A673 (cell line): ENCODE measurements around the gene MED22. TPM values are rescaled to one million over a fixed set of nuclear protein-coding genes. Genes with fewer than 3 reads are reported as not detected.
A peak's percentile ranks its signal among the peaks of the same experiment; 100 is the strongest.

ENCODE experiments used
- BruUV-seq: library from RNA; stranded (reverse); fragments of 400-500 nt; replicated peaks from 2 replicates; lab custom pipeline; 2021; lab: Mats Ljungman, UMichigan
- CTCF ChIA-PET: fragments of 300-600 bp; sonication (Branson Sonifier 250); formaldehyde crosslinking; loops from one replicate; lab custom pipeline; 2022; ENCODE audit warnings: antibody characterized with exemption; lab: Charles Lee
- POLR2A ChIA-PET: fragments of 300-600 bp; sonication (Branson Sonifier 250); formaldehyde crosslinking; loops from one replicate; lab custom pipeline; 2022; ENCODE audit warnings: antibody characterized with exemption; ENCODE audit not compliant: low non-redundant PET; lab: Charles Lee
- DNase-seq: peaks from one replicate; pipeline ENCODE4 v3.0.0-alpha.2; 2015; ENCODE audit warnings: low spot score
- H3K27ac ChIP-seq: fragments of 200-600 bp; sonication (generic); 2 replicates; pipeline ENCODE4 v1.5.1; 2016; ENCODE audit warnings: mixed run types, low read depth, mild to moderate bottlenecking, mixed read lengths, antibody characterized with exemption, low read length; ENCODE audit not compliant: poor library complexity, severe bottlenecking
- H3K27me3 ChIP-seq: fragments of 200-600 bp; sonication (generic); replicated peaks from 2 replicates; pipeline ENCODE4 v1.6.1; 2017; ENCODE audit warnings: mixed run types, low read depth, mild to moderate bottlenecking, mixed read lengths, antibody characterized with exemption, low read length; ENCODE audit not compliant: insufficient read depth, poor library complexity
- H3K36me3 ChIP-seq: fragments of 200-600 bp; sonication (generic); 2 replicates; pipeline ENCODE4 v1.6.1; 2016; ENCODE audit warnings: mixed run types, mild to moderate bottlenecking, mixed read lengths, antibody characterized with exemption, low read length; ENCODE audit not compliant: insufficient read depth, poor library complexity, severe bottlenecking
- H3K4me1 ChIP-seq: fragments of 200-600 bp; sonication (generic); 2 replicates; pipeline ENCODE4 v1.6.1; 2017; ENCODE audit warnings: mixed run types, mild to moderate bottlenecking, mixed read lengths, antibody characterized with exemption, low read length; ENCODE audit not compliant: insufficient read depth, poor library complexity, severe bottlenecking
- H3K4me3 ChIP-seq: fragments of 200-600 bp; sonication (generic); 2 replicates; pipeline ENCODE4 v1.5.1; 2016; ENCODE audit warnings: low read depth, mixed run types, mild to moderate bottlenecking, mixed read lengths, low read length; ENCODE audit not compliant: poor library complexity, severe bottlenecking
- H3K9me3 ChIP-seq: fragments of 200-600 bp; sonication (generic); 2 replicates; pipeline ENCODE4 v1.6.1; 2016; ENCODE audit warnings: mixed run types, low read depth, mild to moderate bottlenecking, mixed read lengths, antibody characterized with exemption, low read length; ENCODE audit not compliant: poor library complexity, severe bottlenecking
- CTCF ChIP-seq: fragments of 300-800, 200-600 bp; sonication (generic); conservative IDR thresholded peaks from 2 replicates; pipeline ENCODE4 v1.5.1; 2017; ENCODE audit warnings: low read depth, mild to moderate bottlenecking, antibody characterized with exemption, low read length, moderate library complexity, mixed read lengths
- EZH2 ChIP-seq: fragments of 200-600 bp; sonication (generic); IDR thresholded peaks from 2 replicates; pipeline ENCODE4 v1.6.1; 2017; ENCODE audit warnings: borderline replicate concordance, low read depth, mild to moderate bottlenecking, mixed read lengths, antibody characterized with exemption, low read length; ENCODE audit not compliant: poor library complexity, severe bottlenecking
- intact Hi-C: fragments of 100-400 bp; cut with micrococcal nuclease; formaldehyde crosslinking; loops from one replicate; pipeline ENCODE4 v1.10.0; 2022; ENCODE audit not compliant: unreplicated experiment
- total RNA-seq: library from RNA; stranded (reverse); gene quantifications from 2 replicates; pipeline ENCODE4 v1.2.3, GENCODE V29; 2021

MED22 gene
- total RNA-seq, 1 experiment from 2014 or later = 46.2 TPM

- BruUV-seq = no TSS peak
- H3K4me3 ChIP-seq = no peak overlapping the region
- intact Hi-C loops = no loop called here
- no peaks in the 10 kb centered on the region for H3K36me3 ChIP-seq
- ChIA-PET POLR2A (no interaction called here), CTCF (interaction anchor here (0.6 kb wide), 1 partner anchor 47 kb away, joined by 10 read pairs; the partner anchor contains the start of genes SURF1 and SURF2)
- no peak for TF ChIP-seq CTCF
- TF ChIP-seq EZH2 = no peak
- no peak overlapping the region for H3K27ac ChIP-seq
- no peaks in the 10 kb centered on the region for H3K27me3 ChIP-seq
- DNase-seq = no peak
- H3K4me1 ChIP-seq = no peaks in the 10 kb centered on the region
- H3K9me3 ChIP-seq = no peaks in the 10 kb centered on the region
Measured at GRCh38 chr9:133309608-133310007, 38.3 kb downstream of the MED22 start.

- BruUV-seq = no TSS peak
Measured at GRCh38 chr9:133307301-133307700, 40.6 kb downstream of the MED22 start.

GRCh38 chr9:133306242-133307204 is 41.4 kb downstream of the MED22 start:
- Histone ChIP-seq H3K27me3 (no peaks in the 10 kb centered on the region), H3K4me3 (no peak overlapping the region), H3K4me1 (no peaks in the 10 kb centered on the region), H3K9me3 (no peaks in the 10 kb centered on the region), H3K27ac (no peak overlapping the region), H3K36me3 (no peaks in the 10 kb centered on the region)
- peak; percentile 45 for DNase-seq
- BruUV-seq = no TSS peak
- ChIA-PET POLR2A (interaction anchor here (0.5 kb wide), 1 partner anchor 29 kb away, joined by 5 read pairs; the partner anchor contains the start of gene SURF6), CTCF (no interaction called here)
- TF ChIP-seq EZH2 = no peak
- intact Hi-C loops = no loop called here

More at GRCh38 chr9:133307301-133307700, 40.6 kb downstream of the MED22 start:
- H3K9me3 ChIP-seq = no peaks in the 10 kb centered on the region
- no peaks in the 10 kb centered on the region for H3K36me3 ChIP-seq
- ChIA-PET POLR2A (interaction anchor here (0.5 kb wide), 1 partner anchor 28 kb away, joined by 5 read pairs; the partner anchor contains the start of gene SURF6), CTCF (no interaction called here)
- no peaks in the 10 kb centered on the region for H3K27me3 ChIP-seq
- no peak overlapping the region for H3K4me3 ChIP-seq
- TF ChIP-seq CTCF = no peak
- TF ChIP-seq EZH2 = no peak
- intact Hi-C loops = no loop called here
- H3K4me1 ChIP-seq = no peaks in the 10 kb centered on the region
- H3K27ac ChIP-seq = no peak overlapping the region
- no peak for DNase-seq
